ENCODE data around the gene ORAI1.
A peak's percentile ranks its signal among the peaks of the same experiment; 100 is the strongest.
"Not testable (repeated sequence)": the region's sequence is repeated elsewhere in the genome, so short reads cannot be mapped to it uniquely, and the experiment has no call there.

The ORAI1 gene

GRCh38 chr12:121626087-121626852 is at the start of gene ORAI1:
Gene ORAI1, plus strand, starts transcription at chr12:121626530.
- peak in 55 of 56 donors; percentile 66 to 98 (median 87) for DNase-seq

GRCh38 chr12:121576851-121577391 is 49.4 kb upstream of the ORAI1 start:
- DNase-seq, result peak in 1 of 56 donors; percentile 8

- peak in 1 of 56 donors; percentile 4 for DNase-seq
Measured at GRCh38 chr12:121577443-121578180, 48.7 kb upstream of the ORAI1 start.

DNA sequence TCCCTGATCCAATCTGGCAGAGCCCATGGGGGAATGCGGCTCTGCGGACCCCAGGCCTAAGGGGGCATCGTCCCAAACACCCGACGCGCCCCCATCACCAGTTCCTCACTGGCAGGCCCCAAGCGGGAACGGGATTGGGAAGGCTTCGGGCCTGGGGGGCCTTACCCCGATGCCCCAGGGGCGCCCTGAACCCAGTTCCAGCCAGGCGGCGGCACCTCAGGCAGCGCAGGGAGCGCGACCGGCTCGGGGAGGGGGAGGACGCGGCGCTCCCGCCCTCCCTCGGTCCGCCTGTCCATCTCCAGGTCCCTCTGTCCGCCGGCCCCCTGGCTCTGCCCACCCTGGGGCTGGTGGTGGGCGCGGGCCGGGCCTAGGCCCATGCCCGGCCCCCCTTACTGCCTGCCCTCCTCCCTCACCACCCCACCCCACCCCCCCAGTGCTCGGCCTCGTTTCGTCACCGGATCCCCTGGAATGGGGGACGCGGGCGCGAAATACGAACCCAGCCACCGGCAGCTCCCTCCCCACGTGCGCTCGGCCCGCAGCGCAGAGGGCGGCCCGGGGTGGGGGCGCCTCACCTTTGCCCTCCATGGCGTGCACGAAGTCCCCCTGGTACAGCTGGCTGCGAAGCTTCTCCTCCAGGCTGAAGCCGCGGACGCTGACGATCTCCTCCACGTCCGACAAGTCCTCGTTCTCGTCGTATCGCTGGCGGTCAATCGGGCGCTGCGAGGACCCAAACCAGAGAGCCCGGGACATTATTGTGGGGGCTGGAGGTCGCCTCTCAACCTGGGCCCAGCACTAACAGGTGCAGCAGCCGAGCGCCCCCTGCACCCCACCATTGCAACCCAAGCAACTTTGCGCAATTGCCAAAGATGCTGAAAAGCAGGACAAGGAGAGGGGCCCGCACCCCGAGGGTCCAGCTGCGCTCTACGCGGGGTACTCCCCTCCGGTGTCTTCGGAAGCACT is 47.8 kb upstream of the ORAI1 start:
- DNase-seq, result peak in 21 of 56 donors; percentile 11 to 56 (median 33)

DNA sequence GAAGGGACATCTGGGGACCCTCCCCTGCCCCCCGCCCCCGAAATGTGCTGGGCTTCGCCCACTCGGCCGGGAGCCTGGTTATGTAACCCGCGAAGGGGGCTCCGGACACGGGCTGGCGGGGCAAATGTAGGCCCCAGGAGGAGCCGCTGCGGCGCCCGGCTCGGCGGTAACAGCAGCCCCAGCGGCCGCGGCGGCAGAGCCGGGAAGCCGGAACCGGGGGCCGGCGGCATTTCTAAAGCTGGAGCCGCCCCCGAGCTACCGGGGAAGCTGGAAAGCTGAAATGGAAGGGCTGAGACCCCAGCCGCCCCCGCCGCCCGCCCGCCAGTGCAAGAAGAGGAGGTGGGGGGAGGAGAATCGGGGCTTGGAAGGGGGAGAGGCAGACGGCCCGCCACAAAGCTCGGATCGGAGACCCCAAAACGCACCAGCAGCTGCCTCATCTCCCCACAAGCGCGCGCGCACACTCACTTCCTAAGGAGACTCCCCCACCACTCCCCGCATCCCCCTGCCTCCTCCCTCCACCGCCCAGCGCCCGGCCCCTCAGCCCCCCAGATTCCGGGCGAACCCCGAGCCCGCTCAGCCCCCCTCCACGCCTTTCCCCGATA is 47.0 kb upstream of the ORAI1 start:
- DNase-seq, result peak in 29 of 56 donors; percentile 5 to 56 (median 30)

DNA sequence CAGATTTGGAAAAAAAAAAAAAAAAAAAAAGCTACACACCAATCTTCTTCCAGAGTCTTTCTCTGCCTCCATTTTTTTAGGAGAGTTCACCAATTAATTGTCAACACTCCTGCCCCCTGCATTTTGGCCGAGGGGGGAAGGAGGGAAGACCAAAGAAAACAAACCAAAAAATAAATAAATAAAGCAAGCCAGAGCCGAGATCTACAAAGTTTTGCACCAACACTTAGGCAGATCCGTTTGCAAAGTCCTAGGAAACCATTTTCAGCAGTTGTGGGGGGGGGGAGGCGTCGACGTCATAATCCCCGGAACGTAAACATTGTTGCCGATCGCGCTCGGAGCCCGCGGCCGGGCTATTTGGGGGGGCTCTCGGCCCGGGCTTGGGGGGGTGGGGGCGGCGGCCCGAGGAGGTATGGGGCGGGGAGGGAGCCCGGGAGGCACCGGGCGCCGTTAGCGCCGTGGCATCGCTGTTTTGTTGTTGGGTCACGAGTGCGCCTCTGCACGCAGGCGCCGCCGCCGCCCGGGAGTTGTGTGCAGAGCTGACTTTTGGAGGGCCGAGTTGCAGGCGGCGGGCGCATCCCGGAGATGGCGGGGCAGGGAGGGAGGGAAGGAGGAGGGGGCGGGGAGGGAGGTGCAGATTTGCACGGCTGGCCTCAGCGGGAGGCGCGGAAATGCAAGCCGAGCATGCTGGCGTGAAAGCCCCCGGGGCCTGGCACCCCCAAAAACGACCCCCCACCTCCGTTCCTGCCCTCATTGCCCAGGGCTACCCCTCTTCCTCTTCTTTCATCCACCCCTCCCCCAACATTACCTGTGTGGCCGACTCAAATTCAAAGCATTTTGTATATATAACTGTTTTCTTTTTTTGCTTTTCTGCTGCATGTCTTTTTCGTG is 46.1 kb upstream of the ORAI1 start:
- DNase-seq, result peak in 49 of 56 donors; percentile 29 to 94 (median 72)

GRCh38 chr12:121580959-121581685 is 45.2 kb upstream of the ORAI1 start, which contains the start of gene KDM2B:
Gene KDM2B, minus strand, starts transcription at chr12:121581023. Its CDS starts 112 bp downstream, at chr12:121580911.
- DNase-seq, result peak in 44 of 56 donors; percentile 10 to 73 (median 46)

GRCh38 chr12:121581686-121582429 is 44.5 kb upstream of the ORAI1 start:
- peak in 22 of 56 donors; percentile 11 to 56 (median 27) for DNase-seq

DNA sequence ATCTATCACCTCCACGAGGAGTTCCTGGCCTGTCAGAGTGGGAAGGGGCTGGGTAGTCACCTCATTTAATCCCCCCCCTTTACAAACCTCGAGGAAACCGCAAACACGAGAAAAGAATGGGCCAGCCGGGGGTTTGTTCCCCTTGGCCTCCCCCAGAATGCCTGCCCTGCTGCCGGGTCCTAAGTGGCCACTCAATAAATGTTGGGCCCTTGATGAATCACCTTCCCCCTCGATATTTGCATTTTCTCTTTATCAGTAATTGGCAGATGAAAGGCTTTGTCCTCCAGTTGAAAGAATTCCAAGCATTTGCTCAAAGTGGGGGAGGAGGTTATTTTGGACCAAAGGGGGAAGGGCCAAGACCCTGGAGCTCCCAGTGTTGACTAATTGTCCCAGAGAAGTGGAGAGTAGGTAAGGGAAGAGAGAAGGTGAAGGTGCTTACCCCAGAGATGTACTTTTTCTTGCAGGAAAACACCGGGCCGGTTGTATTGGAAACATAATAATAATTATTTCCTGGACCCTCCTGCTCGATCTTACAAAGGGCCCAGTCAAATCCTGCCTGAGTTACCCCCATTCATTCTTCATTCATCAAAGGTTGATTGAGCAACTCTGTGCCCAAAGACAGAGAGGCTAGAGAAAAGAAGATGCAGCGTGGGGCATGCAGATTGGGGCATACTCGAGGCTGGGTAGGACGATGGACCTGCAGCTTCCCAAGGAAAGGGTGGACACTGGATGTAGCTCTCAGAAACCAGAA is 43.6 kb upstream of the ORAI1 start:
- DNase-seq, result peak in 4 of 56 donors; percentile 12 to 31 (median 20)

GRCh38 chr12:121583334-121583661 is 43.0 kb upstream of the ORAI1 start:
- not testable (repeated sequence) for DNase-seq

DNA sequence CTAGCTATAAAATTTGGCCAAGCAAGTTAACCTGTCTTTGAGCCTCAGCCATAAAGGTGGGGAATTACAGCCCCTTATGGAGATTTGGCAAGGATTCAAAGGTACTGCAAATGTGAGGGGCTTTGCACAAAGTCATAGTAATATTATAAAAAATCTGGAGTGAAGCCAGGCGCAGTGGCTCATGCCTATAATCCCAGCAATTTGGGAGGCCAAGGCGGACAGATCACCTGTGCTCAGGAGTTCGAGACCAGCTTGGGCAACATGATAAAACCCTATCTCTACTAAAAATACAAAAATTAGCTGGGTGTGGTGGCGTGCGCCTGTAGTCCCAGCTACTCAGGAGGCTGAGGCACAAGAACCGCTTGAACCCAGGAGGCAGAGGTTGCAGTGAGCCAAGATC is 41.4 kb upstream of the ORAI1 start:
- DNase-seq, result not testable (repeated sequence)

GRCh38 chr12:121590476-121591143 is 35.7 kb upstream of the ORAI1 start:
- DNase-seq, result no peak

GRCh38 chr12:121592320-121592719 is 34.0 kb upstream of the ORAI1 start:
- DNase-seq, result no peak

GRCh38 chr12:121595520-121595919 is 30.8 kb upstream of the ORAI1 start:
- DNase-seq, result no peak

DNA sequence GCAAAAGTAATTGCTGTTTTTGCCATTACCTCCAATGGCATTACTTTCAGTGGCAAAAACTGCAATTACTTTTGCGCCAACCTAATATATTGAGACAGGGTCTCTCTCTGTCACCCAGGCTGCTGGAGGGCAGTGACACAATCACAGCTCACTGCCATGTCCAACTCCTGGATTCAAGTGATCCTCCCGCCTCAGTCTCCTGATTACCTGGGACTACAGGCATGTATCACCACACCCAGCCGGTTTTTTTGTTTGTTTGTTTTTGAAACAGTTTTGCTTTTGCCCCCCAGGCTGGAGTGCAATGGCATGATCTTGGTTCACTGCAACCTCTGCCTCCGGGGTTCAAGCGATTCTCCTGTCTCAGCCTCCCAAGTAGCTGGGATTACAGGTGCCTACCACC is 29.8 kb upstream of the ORAI1 start:
- DNase-seq, result no peak

- DNase-seq, result no peak
Measured at GRCh38 chr12:121600702-121601336, 25.5 kb upstream of the ORAI1 start.

Data from amygdala (tissue), 56 donors.